ENCODE measurements around the gene CEPT1. TPM values are rescaled to one million over a fixed set of nuclear protein-coding genes. Genes with fewer than 3 reads are reported as not detected.

CEPT1 gene
- total RNA-seq, 1 donor from 2014 or later: 14.4 TPM

GRCh38 chr1:111145542-111145941, 5.5 kb downstream of the CEPT1 start:
- no peak for ATAC-seq
- intact Hi-C loops (cut with micrococcal nuclease): no loop called here

GRCh38 chr1:111145963-111146768, 6.1 kb downstream of the CEPT1 start:
- ATAC-seq (no peak), DNase-seq (no peak)
- intact Hi-C loops (cut with micrococcal nuclease): no loop called here

More at GRCh38 chr1:111145542-111145941, 5.5 kb downstream of the CEPT1 start:
- DNase-seq: no peak

DNA sequence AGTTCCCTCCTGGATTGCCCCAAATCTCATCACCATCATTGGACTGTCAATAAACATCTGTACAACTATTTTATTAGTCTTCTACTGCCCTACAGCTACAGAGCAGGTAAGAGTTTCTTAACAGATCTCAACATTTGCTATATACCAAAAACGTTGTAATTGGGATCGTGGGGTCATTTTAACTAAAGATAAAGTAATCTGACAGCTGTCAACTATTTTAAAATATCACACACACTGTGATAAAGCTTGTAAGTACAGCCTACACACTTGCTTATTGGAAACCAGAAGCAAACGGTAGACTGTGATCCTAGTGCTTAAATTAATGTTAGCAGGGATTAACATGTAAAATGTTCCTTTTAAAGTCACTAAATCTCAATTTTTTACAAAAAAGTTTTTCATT, 7.9 kb downstream of the CEPT1 start:
- intact Hi-C loops (cut with micrococcal nuclease): no loop called here
- DNase-seq: no peak
- ATAC-seq: no peak

DNA sequence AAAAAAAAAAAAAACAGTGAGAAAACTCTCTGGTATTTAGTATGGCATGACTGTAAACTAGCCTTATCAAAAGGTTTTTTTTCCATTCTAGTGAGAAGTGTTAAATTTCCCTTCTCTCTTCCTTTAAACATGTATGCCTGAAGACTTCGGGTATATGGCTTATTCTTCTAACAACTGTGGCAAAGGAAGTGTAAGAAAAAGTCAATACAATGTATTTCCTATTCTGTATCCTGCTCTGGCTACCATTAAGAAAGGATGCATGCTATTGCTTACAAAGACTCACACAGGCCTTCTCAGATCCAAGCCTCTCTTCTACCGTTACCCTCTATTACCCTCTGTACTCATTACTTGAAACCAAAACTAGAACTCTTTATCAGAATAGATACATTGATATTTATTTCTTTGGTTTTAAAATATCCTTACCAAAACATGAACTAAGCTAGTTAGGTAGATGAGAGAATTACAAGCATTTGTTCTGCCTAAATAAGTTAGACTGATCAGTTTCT, 8.4 kb downstream of the CEPT1 start:
- intact Hi-C loops (cut with micrococcal nuclease): no loop called here
- no peak for DNase-seq

DNA sequence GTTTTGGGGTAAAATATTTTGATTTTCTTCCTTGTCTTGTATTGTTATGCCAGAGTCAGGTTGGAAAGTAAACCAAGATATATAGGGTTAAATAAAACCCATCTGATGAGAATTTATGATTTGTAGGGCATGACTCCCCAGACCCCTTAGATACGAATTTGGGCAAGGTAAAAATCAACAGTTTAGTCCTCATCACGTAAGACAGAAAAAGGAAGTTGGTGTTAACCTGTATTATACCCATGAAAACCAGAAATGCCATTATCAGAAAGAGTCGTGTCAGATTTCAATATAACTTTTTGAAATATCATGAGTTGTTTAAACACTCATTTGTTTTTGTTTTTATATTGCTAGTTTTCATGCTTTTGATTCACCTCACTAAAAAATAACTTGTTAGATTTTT, 11.8 kb downstream of the CEPT1 start:
- ATAC-seq (no peak), DNase-seq (no peak)
- intact Hi-C loops (cut with micrococcal nuclease): no loop called here

More for the DNA sequence above, 8.4 kb downstream of the CEPT1 start:
- no peak for ATAC-seq

- intact Hi-C loops (cut with micrococcal nuclease): no loop called here
- DNase-seq: no peak
These were observed 14.3 kb downstream of the CEPT1 start for GRCh38 chr1:111154021-111154999.

DNA sequence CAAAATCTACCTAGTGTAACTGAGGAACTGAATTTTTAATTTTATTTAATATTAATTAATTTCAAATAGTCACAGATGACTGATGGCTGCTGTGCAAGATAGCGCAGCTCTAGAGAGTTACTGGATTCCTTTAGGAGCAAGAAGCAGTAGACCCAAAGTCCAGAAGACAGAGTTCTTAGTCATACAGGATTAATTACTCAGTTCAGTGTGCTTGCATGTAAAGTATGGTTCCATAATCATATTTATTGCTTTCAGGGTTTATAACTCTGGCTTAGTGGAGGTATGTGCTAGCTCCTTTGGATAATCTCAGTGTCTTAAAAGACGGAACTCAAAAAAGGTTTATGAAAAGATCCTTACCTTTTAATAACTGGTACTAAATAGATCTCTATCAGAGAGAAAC, 17.4 kb downstream of the CEPT1 start:
- ATAC-seq: no peak
- DNase-seq: no peak
- intact Hi-C loops (cut with micrococcal nuclease): no loop called here

More at GRCh38 chr1:111154021-111154999, 14.3 kb downstream of the CEPT1 start:
- ATAC-seq: no peak

- intact Hi-C loops (cut with micrococcal nuclease): no loop called here
- DNase-seq: no peak
- no peak for ATAC-seq
These were observed 21.9 kb downstream of the CEPT1 start for GRCh38 chr1:111161843-111162487.

GRCh38 chr1:111162488-111162880, 22.5 kb downstream of the CEPT1 start:
- DNase-seq (no peak), ATAC-seq (no peak)
- intact Hi-C loops (cut with micrococcal nuclease): no loop called here

- peak; percentile 92 for ATAC-seq
- DNase-seq: no peak
- intact Hi-C loops (cut with micrococcal nuclease): no loop called here
These were observed 23.3 kb downstream of the CEPT1 start for GRCh38 chr1:111163363-111163762.

- intact Hi-C loops (cut with micrococcal nuclease): no loop called here
- no peak for DNase-seq
- ATAC-seq: no peak
These were observed 24.1 kb downstream of the CEPT1 start for GRCh38 chr1:111164151-111164550.

DNA sequence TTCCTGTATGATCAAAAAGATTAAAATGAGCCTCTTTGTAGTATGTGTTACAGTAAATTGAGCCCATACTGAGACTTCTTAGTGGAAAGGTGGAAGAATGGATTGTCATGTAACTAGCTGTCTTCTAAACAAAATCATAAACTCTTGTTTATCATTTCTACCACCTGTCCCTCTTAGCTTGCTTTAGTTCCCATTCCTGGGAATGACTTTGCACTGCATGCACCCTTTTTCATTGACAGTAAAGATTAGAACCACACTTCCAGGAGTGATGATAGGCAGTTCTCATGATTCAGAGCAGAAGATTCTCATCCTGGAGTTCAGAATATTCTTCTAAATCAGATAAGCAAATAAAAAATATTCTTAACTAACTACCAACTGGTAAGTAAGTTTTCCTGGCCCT, 32.4 kb downstream of the CEPT1 start:
- no peak for ATAC-seq
- intact Hi-C loops (cut with micrococcal nuclease): no loop called here
- no peak for DNase-seq

DNA sequence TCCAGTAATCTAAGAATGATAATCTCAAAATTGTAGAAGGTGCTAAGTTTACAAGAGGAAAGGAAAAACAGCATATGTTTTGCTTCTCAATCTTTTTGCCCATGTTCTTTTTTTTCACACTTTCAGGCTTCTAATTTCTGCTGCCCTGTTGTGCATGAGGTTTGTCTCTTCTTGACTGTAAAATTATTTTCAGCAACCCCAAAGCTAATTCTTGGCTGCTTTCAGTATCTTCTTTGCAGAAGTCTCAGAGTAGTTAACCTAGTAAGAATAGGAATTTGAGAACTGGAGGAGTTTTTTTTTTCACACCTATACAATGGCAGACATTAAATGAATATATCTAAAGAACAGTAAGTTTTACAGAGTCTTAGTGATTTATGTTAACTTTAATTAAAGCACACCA, 34.0 kb downstream of the CEPT1 start:
- intact Hi-C loops (cut with micrococcal nuclease): no loop called here
- ATAC-seq (no peak), DNase-seq (no peak)

DNA sequence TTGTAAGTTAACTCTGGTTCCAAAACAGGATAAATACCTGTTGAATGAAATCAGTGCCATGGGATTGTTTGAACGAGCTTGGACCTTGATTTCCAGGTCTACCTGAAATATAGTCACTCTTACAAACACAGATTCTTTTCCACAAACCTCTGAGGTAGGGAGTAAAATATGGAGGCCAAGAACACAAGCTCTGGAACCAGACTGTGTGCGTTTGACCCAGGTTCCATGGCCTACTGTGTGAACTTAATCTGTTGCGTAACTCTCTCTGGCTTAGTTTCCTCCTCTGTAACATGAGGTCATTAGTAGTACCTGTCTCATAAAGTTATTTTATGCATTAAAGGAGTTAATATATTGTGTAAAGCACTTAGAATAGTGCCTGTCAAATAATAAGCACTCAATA, 35.3 kb downstream of the CEPT1 start:
- intact Hi-C loops (cut with micrococcal nuclease): no loop called here
- no peak for ATAC-seq
- no peak for DNase-seq

- no peak for DNase-seq
- intact Hi-C loops (cut with micrococcal nuclease): no loop called here
- ATAC-seq: no peak
These were observed 36.7 kb downstream of the CEPT1 start for GRCh38 chr1:111176678-111177077.

DNA sequence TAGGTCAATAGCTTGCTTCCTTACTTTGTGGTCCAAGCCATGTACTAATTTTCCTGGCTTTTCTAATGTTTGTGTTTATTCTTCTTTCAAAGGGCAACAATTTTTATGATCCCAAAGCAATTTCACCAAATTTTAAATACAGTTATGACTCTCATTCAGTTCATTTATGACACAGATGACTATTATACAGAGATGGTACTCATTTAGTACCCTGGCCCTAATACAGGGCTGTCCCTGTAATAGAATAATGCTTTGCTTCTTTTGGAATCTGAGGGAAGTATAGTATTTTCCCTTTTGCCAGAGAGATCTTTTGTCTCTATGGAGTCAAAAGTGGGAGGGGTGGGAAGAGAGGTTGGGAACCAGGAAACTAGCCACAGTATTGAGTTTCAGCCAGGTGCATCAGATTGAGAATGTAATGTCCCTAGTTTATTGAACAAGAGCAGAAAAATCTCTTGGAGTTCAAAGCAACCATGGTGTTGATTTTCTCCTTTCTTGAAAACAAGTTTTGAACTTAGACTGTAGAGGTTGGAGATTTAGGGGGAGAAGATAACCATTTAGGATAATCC, 40.0 kb downstream of the CEPT1 start:
- no peak for DNase-seq
- intact Hi-C loops (cut with micrococcal nuclease): no loop called here
- ATAC-seq: no peak

DNA sequence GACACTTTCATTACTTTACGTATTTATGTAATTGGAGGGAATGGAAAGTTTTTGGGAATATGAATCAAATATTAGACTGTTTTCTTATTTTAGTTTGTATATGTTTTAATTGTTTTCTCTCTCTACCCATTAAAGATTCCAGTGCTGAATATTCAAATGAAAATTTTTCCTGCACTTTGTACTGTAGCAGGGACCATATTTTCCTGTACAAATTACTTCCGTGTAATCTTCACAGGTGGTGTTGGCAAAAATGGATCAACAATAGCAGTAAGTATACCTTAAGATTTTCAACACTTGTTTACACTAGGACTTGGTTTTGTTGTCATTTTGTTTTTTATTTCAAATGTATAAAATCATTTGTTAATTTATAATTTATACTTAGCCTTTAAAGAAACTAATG, 42.0 kb downstream of the CEPT1 start:
- intact Hi-C loops (cut with micrococcal nuclease): no loop called here
- no peak for ATAC-seq
- no peak for DNase-seq

GRCh38 chr1:111183308-111184069, 43.5 kb downstream of the CEPT1 start:
- ATAC-seq (no peak), DNase-seq (no peak)
- intact Hi-C loops (cut with micrococcal nuclease): no loop called here

GRCh38 chr1:111184663-111185062, 44.6 kb downstream of the CEPT1 start:
- intact Hi-C loops (cut with micrococcal nuclease): no loop called here
- ATAC-seq: no peak
- DNase-seq: no peak
